Left forelimb (tissue), 1 donor: ENCODE results near the gene TPI1.

Source experiments
- DNase-seq: peaks from one replicate; pipeline ENCODE4 v3.0.0-alpha.2; 2018; ENCODE audit warnings: low spot score

TPI1 gene

DNA sequence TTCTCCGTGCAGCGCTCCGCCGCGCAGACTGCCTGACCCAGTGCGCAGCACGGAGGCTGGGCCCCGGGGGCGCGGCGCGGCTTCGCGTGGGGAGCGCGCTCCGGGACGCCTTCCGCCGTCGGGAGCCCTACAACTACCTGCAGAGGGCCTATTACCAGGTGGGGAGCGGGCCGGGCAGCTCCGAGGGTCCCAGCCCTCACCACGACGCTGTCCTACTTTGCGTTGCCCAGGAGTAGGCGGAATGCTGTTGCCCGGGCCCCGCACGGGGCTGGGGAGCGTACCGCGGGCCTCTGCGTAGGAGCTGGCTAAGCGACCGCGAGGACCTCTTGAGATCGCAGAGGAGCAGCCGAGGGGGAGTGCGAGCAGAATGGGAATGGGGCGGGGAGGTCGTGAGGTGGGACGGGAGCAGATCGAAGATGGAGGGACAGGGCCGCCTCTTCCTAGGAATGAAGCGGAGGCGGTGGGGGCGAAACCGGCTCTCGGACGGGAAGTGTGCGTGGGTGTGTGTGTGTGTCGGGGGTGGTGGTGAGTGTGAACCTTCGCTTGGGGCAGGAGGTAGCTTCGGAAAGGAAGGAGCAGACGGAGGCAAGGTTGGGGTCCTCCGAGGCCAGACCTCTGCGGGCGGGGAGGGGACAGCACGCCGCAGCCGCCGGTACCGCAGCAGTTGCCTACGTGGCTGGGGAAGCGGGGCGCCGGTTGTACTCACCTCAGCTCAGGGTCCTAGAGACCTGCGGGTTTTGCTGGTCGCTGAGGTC lies 38.4 kb upstream of the TPI1 start:
- peak; percentile 83 for DNase-seq

DNA sequence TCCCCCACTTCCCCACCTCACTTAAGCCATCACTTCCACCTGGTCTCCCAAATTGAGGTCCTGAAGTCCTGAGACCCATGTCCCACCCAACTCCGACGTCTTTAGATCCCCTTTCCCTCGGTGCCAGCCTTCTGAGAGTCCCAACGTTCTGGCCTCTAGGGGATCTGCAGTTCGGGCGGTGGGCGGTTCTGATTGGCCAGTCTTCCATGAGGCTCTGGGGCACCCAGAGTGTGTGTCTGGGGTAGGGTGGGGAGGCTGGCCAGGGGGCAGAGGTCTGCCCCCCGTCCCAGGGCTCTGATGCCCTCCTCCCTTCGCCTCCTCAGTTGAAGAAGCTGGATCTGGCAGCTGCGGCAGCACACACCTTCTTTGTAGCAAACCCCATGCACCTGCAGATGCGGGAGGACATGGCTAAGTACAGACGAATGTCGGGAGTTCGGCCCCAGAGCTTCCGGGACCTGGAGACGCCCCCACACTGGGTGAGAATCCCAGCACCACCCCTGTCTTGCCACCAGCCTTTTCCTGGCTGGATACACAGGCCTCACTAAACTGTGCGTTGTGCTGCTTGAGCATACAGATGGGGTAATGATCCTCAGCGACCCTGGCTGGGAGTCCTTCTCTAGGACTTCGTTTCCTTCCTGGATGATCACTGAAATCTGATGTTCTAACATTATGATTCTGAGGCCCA lies 37.7 kb upstream of the TPI1 start:
- DNase-seq, result no peak

DNA sequence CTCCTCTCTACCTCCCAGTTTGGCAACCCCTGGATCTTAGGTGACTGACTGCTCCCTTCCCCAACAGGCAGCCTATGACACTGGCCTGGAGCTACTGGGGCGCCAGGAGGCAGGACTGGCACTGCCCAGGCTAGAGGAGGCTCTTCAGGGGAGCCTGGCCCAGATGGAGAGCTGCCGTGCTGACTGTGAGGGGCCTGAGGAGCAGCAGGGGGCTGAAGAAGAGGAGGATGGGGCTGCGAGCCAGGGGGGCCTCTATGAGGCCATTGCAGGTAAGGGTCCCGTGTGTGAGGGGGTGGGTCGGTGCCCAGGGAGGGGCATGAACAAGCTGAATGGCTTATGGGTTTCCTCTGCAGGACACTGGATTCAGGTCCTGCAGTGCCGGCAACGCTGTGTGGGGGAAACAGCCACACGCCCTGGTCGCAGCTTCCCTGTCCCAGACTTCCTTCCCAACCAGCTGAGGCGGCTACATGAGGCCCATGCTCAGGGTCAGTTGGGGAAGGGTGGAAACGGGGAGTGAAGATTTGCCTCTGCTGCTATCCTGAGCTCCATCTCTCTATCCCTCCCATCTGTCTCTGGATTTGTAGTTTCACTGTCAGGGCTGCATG lies 36.9 kb upstream of the TPI1 start:
- DNase-seq, result peak; percentile 53

DNA sequence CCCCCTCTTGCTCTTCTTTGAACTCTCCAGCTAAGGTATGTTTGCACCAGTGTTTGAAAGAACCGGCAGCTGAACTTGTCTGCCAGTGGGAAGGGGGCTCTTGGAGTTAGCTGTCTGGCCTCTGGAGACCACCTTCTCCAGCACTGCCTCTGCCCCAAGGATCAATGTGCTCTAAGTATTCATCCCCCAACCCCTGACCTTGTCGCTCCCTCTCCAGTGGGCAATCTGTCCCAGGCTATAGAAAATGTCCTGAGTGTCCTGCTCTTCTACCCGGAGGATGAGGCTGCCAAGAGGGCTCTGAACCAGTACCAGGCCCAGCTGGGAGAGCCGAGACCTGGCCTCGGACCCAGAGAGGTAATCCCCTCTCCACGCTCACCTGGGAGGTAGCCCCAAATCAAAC lies 36.3 kb upstream of the TPI1 start:
- DNase-seq, result peak; percentile 50

DNA sequence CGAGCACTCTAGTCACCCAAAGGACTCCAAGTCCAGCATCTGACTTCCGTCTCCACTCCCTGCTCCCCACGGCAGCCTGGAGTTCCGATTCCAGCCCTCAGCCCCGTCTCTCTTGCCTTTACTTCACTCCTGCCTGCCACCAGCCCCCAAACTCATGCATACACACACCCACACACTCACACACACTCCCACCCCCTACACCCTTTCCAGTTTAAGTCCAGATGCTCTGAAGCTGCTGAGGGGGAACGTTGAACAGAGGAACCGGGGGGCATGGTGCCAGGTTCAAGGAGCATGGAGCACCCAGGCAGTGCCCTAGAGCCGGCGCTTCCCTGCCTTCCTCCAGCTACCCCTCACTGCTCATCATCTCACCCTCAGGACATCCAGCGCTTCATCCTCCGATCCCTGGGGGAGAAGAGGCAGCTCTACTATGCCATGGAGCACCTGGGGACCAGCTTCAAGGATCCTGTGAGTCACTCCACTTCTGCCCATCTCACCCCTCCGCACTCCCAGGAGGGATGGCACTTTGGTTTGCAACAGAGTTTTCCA lies 35.8 kb upstream of the TPI1 start:
- DNase-seq, result no peak

DNA sequence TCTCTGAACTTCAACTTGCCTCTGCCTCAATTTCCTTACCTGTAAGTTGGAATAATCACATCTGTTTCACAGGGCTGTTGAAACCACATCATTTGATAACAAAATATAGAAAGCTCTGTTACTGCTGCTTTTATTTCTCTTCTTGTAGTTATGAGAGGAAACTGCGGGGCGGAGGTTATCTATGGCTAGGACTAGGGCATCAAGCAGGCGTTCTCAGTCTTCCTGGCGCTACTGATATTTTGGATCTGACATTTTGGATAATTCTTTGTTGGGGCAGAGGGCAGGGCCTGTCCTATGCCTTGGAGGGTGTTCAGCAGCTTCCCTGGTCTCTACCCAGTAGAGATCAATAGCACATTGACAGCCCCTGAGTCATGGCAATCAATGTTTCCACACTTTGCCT lies 35.2 kb upstream of the TPI1 start:
- no peak for DNase-seq

DNA sequence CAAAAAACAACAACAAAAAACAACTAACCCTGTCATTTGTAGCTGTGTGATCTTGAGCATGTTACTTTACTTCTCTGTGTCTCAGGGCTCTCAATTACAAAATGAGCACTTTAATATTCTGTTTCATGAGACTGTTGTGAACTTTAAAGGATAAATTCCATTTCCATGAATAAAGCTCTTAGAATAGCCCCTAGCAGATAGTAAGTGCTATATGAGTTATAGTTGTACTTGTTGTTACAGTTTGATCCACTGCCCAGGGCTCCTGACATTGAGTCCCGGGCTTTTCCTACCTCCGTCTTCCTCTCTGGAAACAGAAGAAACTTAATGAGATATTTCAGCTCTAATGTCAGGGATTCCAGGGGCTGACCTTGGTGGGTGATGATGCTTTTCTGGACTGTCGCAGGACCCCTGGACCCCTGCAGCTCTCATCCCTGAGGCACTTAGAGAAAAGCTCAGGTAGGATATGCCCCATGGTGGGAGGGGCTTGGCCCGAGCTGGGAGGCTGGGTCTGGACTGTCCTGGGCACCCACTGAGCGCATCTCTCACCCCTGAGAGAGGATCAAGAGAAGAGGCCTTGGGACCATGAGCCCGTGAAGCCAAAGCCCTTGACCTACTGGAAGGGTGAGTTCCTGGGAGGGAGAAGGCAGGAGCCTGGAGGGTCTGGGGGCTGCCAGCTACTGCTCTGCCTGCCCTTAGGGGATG lies 34.0 kb upstream of the TPI1 start:
- no peak for DNase-seq

DNA sequence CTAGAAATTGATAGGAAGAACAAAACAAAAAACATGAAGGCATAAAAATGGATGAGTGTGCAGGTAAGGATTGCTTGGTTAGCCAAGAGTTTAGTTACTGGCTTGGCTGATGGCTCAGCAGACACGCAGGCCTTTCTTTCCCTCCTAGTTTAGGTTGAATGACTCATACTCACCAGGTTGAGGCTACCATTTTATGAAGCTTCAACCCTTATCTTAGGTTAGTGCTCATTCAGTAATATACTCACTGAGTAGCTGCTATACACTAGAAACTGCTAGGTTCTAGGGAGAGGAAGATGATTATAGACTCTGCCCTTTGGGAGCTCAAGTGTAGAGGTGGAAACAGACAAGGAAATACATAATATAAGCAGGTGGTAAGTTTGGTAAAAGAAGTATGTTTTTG lies 33.1 kb upstream of the TPI1 start:
- DNase-seq, result no peak

DNA sequence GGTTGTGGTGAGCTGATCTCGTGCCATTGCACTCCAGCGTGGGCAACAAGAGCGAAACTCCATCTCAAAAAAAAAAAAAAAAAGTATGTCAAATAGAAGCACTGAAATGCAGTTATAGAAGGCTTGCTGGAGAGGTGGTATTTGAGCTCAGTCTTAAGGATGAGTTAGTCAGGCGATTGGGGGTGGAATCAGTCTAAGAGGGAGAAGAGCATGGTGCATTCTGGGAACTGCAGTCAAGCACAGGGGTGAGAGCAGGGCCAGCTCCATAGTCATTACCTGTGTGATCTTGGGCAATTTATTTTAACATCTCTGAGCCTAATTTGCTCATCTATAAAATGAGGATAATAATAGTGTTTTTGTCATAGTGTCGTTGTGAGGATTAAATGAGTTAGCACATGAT lies 32.5 kb upstream of the TPI1 start:
- no peak for DNase-seq

DNA sequence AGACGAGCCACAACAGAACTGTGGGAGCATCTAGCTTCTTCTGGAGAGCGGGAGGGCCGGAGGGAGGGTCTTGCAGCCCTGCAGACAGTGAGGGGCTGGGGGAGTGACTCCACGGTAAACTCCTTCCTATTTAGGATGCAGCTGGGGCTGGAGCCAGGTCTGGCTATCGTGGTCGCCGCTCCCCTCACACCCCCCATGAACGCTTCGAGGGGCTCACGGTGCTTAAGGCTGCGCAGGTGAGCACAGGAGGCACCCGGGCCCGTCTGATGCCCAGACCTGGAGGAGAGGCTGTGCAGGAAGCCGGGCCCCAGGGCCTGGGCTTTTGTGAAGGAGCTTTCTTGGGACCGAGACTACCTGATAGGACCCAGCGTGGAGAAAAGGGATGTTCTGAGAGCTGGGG lies 30.5 kb upstream of the TPI1 start:
- DNase-seq, result no peak

DNA sequence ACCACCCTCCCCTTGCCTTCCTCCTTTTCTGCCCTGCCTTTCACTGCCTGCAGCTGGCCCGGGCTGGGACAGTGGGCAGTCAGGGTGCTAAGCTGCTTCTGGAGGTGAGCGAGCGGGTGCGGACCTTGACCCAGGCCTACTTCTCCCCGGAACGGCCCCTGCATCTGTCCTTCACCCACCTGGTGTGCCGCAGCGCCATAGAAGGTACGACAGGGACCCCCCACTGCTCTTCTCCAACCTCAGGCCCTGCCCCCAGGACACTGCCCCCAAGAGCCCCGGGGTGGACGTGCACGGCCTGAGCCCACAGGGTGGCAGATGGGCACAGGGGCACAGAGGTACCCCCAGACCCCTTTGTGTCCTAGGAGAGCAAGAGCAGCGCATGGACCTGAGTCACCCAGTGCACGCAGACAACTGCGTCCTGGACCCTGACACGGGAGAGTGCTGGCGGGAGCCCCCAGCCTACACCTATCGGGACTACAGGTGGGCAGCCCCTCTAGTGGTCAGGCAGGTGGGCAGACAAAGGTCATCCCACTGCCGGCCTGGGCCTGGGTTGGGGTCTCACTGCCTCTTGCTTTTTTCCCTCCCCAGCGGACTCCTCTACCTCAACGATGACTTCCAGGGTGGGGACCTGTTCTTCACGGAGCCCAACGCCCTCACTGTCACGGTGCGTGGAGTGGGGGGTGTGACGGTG lies 29.8 kb upstream of the TPI1 start:
- DNase-seq, result no peak

DNA sequence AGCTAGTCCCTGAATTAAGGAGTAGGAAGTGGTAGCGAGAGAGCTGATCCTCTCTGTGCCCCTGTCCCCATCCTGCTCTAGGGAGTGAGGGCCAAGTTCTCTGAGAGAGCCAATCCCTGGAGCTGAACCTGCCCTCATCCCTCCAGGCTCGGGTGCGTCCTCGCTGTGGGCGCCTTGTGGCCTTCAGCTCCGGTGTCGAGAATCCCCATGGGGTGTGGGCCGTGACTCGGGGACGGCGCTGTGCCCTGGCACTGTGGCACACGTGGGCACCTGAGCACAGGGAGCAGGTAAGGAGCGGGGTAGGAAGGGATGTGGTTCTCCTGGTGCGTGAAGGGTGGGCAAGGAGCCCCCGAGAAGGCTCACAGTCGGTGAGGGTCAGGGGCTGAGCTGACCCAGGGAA lies 28.5 kb upstream of the TPI1 start:
- DNase-seq, result no peak

DNA sequence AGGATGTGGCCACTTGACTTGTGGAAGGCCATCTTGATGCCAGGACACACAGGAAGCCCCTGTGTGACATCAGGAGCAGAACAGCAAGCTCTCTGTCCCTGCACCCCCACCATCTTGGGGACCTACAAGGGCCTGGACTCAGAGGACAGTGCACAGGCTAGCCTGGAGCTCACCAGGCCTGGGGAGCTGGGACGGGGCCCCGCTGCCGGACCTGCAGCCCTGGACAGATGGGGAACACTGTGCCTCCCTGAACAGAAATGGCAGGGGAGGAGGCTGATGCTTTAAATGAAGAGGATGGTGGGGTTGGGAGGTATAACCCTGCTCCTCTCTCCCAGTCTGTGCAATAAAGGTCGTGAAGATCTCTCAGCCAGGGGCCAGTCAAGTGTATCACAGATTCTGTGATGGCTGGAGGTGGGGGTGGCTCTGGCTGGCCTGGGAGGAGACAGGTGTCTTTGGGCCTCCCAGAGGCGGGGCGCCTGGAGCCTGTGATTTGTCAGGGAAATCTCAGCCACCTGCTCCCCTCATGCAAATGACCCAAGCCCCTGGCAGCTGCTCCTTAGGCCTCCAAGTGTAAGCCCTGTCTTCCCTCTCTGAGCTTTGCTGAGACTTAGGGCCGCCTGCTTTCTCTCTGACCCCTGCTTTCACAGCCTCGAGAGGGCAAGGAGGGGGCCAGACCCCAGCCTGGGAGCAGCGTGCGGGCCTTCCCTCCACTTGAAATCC lies 27.7 kb upstream of the TPI1 start:
- DNase-seq, result no peak

DNA sequence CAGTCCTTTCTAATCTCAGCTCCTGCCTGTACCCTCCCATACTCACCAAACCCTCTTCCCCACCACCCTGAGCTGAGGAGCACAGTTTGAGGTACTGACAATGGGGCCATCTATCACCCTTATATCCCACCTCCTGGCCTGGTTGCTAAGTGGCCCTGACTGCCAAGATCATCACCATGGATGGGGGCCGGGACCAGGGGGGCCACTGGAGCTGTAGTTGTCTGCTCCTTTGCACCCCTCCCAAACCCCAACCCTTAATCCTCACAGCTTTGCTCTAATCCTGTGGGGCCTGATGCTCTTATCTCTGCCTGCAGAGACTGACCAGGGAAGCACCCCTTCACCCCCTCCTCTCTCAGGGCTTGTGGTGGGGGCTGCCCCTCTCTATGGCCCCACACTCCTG lies 27.0 kb upstream of the TPI1 start:
- no peak for DNase-seq

DNA sequence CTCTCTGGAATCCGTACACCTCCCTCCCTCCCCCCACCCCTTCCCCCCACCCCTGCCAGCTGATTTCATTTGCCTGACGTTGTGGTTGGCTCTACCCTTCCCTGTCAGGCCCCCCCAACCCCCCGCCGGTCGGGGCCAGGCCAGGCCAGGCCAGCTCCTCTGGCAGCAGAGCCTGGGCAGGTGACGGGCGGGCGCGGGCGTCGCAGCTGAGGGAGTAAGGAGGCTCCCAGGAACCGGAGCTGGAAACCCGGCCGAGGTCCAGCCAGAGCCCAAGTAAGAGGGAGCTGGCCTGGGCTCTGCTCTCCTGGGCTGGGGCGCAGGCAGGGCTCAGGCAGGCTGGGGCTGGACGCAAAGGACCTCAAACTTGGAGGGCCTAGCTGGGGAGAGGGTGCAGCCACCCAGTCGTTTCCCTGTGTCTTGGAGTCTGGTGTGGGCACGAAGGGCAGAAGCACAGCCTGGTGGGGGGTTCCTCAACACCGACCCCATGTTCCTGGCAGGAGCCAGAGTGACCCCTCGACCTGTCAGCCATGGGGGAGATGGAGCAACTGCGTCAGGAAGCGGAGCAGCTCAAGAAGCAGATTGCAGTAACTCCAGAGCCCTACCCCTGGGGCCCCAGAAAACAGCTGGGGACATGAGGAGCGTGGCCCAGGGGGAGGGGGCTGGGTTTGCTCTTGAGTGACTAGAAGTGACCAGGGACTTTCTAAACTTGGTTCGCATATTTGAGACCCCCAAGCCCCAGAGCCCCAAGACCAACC lies 26.4 kb upstream of the TPI1 start, which contains the start of gene GNB3:
GNB3 (plus strand) TSS at position 165 of the 755 bp plus-strand sequence; CDS start at position 528, 363 bp downstream.
- DNase-seq, result no peak

DNA sequence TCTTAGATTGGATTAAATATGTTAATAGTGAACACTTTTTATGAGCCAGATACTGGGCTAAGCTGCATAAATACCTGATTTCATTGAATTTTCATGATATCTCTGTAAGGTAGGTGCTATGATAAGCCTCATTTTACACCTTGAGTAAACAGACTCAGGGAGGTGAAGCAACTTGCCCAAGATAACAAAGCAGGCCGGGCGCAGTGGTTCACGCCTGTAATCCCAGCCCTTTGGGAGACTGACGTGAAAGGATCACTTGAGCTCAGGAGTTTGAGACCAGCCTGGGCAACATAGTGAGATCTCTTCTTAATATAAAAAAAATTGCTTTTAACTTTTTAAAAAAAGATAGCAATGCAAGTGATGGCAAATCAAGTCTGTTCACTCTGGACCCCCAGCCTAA lies 25.3 kb upstream of the TPI1 start:
- DNase-seq, result no peak

DNA sequence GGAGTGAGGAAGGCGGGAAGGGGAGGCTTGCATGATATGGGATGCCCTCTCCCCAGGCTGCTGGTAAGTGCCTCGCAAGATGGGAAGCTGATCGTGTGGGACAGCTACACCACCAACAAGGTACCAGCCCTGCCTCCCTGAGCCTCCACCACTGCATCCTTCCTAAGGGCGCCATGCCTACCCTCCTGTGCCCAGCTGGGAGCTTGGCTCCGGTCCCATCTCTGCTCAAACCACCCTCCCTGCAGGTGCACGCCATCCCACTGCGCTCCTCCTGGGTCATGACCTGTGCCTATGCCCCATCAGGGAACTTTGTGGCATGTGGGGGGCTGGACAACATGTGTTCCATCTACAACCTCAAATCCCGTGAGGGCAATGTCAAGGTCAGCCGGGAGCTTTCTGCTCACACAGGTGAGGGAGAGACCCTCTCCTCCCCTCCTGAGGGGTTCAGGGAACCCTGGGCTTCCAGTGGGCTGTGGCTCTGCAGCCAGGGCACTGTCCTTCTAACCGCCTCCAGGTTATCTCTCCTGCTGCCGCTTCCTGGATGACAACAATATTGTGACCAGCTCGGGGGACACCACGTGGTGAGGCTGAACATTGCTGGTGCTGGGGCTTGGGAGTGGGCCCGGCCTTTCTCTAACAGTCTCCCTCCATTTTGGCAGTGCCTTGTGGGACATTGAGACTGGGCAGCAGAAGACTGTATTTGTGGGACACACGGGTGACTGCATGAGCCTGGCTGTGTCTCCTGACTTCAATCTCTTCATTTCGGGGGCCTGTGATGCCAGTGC lies 24.0 kb upstream of the TPI1 start:
- no peak for DNase-seq

DNA sequence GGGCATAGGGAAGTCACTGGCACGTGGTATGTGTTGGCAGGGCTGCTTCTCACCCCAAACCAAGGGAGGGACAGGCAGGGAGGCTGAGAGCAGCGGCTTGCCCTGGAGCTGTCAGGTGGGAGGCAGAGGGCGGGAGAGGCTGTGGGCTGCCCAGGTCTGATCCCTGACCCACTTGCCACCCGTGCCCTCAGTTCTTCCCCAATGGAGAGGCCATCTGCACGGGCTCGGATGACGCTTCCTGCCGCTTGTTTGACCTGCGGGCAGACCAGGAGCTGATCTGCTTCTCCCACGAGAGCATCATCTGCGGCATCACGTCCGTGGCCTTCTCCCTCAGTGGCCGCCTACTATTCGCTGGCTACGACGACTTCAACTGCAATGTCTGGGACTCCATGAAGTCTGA lies 21.9 kb upstream of the TPI1 start:
- no peak for DNase-seq

DNA sequence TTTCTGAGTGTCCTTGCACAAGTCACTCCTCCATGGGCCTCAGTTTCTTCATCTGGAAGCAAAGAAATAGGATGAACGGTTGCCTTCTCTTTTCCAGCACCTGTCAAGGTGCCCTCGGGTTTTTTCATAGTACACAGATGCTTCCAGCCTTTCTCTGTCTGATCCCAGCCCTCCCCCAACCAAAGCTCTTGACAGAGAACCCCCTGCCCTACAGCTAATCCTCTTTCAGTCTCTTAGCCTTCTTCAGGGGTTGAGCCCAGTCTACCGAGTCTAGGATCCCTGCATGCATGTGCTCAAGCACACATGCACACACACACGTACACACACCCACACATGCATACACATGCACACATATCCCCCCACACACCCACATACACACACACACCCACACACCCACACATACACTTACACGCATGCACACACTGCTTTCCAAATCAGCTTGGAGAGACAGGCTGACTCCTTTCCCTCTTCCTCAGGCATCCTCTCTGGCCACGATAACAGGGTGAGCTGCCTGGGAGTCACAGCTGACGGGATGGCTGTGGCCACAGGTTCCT lies 20.9 kb upstream of the TPI1 start:
- DNase-seq, result no peak
